ENCODE results near the gene R3HDM4. TPM values are rescaled to one million over a fixed set of nuclear protein-coding genes. Genes with fewer than 3 reads are reported as not detected.

The R3HDM4 gene
- total and polyA plus RNA-seq, 2 donors (not counting 3 experiments of a cell fraction or from before 2014, with no cell fraction given): 51.8 to 53.9 TPM

- peak overlapping the region in 1 of 3 experiments; percentile 95 for H3K4me3 ChIP-seq (replicated peaks in 1 of 3; ENCODE audit: insufficient read depth in 1 of 3, low read depth in 1 of 3, low read length in 3 of 3)
- H3K9ac ChIP-seq (replicated peaks; ENCODE audit: extremely low read depth, insufficient read depth, low read length): no peak overlapping the region
- FAIRE-seq (no peak), DNase-seq (ENCODE audit: low read depth, low spot score) (no peak)
- no peaks in the 10 kb centered on the region for H3K27me3 ChIP-seq (ENCODE audit: control insufficient read depth in 2 of 2, insufficient read depth in 2 of 2, low read length in 2 of 2)
- H3K9me3 ChIP-seq (replicated peaks; ENCODE audit: control insufficient read depth, insufficient read depth, low read length): no peaks in the 10 kb centered on the region
- no peak overlapping the region for H3K4me2 ChIP-seq (ENCODE audit: insufficient read depth, low read length)
- dilution Hi-C loops (cut with MboI; ENCODE audit: extremely low pct_ligation_motif_present, low sequenced_read_pairs): no loop called here
- POLR2A ChIA-PET: no interaction called here
- H3K36me3 ChIP-seq (ENCODE audit: control insufficient read depth in 2 of 2, extremely low read depth in 1 of 2, insufficient read depth in 2 of 2, low read length in 2 of 2): no peaks in the 10 kb centered on the region
- H3K79me2 ChIP-seq (ENCODE audit: control insufficient read depth, insufficient read depth, low read length): no peaks in the 10 kb centered on the region
- H2AFZ ChIP-seq (ENCODE audit: low read depth, low read length): no peak overlapping the region
- no peaks in the 10 kb centered on the region for H4K20me1 ChIP-seq (replicated peaks; ENCODE audit: control insufficient read depth, extremely low read depth, insufficient read depth, low read length)
- no peak for TF ChIP-seq EZH2 (IDR thresholded peaks at IDR 0.05; ENCODE audit: borderline replicate concordance, low read depth, low read length, severe bottlenecking)
- BruUV-seq (replicated peaks): no TSS peak
- H3K4me1 ChIP-seq (ENCODE audit: control insufficient read depth, extremely low read depth, insufficient read depth, low read length): peaks cover 4% of the 10 kb centered on the region
- intact Hi-C loops (cut with micrococcal nuclease): no loop called here
- no peaks in the 10 kb centered on the region for H3K9me1 ChIP-seq (replicated peaks; ENCODE audit: control insufficient read depth, extremely low read depth, insufficient read depth, low read length)
- no peak overlapping the region for H3K27ac ChIP-seq (ENCODE audit: insufficient read depth, low read depth, low read length)
- CTCF ChIA-PET: no interaction called here
These were observed 14.3 kb upstream of the R3HDM4 start for GRCh38 chr19:927351-927779.

- TF ChIP-seq GATA2 (IDR thresholded peaks at IDR 0.05; ENCODE audit: insufficient read depth, insufficient read length, low read depth, low read length) (no peak), MYC (IDR thresholded peaks at IDR 0.05; ENCODE audit: low read depth, low read length) (no peak), JUN (IDR thresholded peaks at IDR 0.05; ENCODE audit: borderline replicate concordance, insufficient read depth, insufficient read length, low read depth) (no peak), POLR2AphosphoS5 (IDR thresholded peaks at IDR 0.05; ENCODE audit: insufficient read depth, low read depth, low read length) (no peak), MAX (IDR thresholded peaks at IDR 0.05; ENCODE audit: insufficient read depth, insufficient read length) (no peak), POLR2A (IDR thresholded peaks at IDR 0.05; ENCODE audit: low read depth, low read length) (no peak), FOS (IDR thresholded peaks at IDR 0.05; ENCODE audit: borderline replicate concordance, insufficient read depth, low read length) (no peak), EZH2 (IDR thresholded peaks at IDR 0.05; ENCODE audit: borderline replicate concordance, low read depth, low read length, severe bottlenecking) (no peak), CTCF (IDR thresholded peaks at IDR 0.05; ENCODE audit: extremely low read depth in 1 of 2, insufficient read depth in 1 of 2, low read depth in 1 of 2, low read length in 2 of 2) (no peak)
- intact Hi-C loops (cut with micrococcal nuclease): no loop called here
- H3K27ac ChIP-seq (ENCODE audit: insufficient read depth, low read depth, low read length): no peak overlapping the region
- DNase-seq (ENCODE audit: low read depth, low spot score) (no peak), FAIRE-seq (no peak)
- H3K4me1 ChIP-seq (ENCODE audit: control insufficient read depth, extremely low read depth, insufficient read depth, low read length): peaks cover 6% of the 10 kb centered on the region
- H3K27me3 ChIP-seq (ENCODE audit: control insufficient read depth in 2 of 2, insufficient read depth in 2 of 2, low read length in 2 of 2): no peaks in the 10 kb centered on the region
- H4K20me1 ChIP-seq (replicated peaks; ENCODE audit: control insufficient read depth, extremely low read depth, insufficient read depth, low read length): no peaks in the 10 kb centered on the region
- ChIA-PET CTCF (no interaction called here), POLR2A (no interaction called here)
- H3K36me3 ChIP-seq (ENCODE audit: control insufficient read depth in 2 of 2, extremely low read depth in 1 of 2, insufficient read depth in 2 of 2, low read length in 2 of 2): no peaks in the 10 kb centered on the region
- peak overlapping the region; percentile 69 for H3K9ac ChIP-seq (replicated peaks; ENCODE audit: extremely low read depth, insufficient read depth, low read length)
- H3K9me1 ChIP-seq (replicated peaks; ENCODE audit: control insufficient read depth, extremely low read depth, insufficient read depth, low read length): no peaks in the 10 kb centered on the region
- no peaks in the 10 kb centered on the region for H3K9me3 ChIP-seq (replicated peaks; ENCODE audit: control insufficient read depth, insufficient read depth, low read length)
- dilution Hi-C loops (cut with MboI; ENCODE audit: extremely low pct_ligation_motif_present, low sequenced_read_pairs): no loop called here
- no TSS peak for BruUV-seq (replicated peaks)
- peak overlapping the region; percentile 67 for H3K4me2 ChIP-seq (ENCODE audit: insufficient read depth, low read length)
- H3K4me3 ChIP-seq (replicated peaks in 1 of 3; ENCODE audit: insufficient read depth in 1 of 3, low read depth in 1 of 3, low read length in 3 of 3): peak overlapping the region; percentile 63 to 95 (median 85)
- peak overlapping the region; percentile 37 for H2AFZ ChIP-seq (ENCODE audit: low read depth, low read length)
- no peaks in the 10 kb centered on the region for H3K79me2 ChIP-seq (ENCODE audit: control insufficient read depth, insufficient read depth, low read length)
These were observed 13.8 kb upstream of the R3HDM4 start for GRCh38 chr19:926589-927350.

All from endothelial cell of umbilical vein (primary cell).